SU-DHL-6 (cell line): ENCODE data around the gene SEBOX.

Source experiments
- EZH2phosphoT487 ChIP-seq: fragments of 200-600 bp; sonication (generic), shearing (Covaris generic); conservative IDR thresholded peaks from 2 replicates; pipeline ENCODE4 v1.6.1; 2018; ENCODE audit warnings: mild to moderate bottlenecking, antibody characterized with exemption, low read length, moderate library complexity, mixed read lengths
- TF ChIP-seq, protein P1 (sequence below): fragments of 200-600 bp; sonication (generic); IDR thresholded peaks from one replicate; pipeline ENCODE4 v1.5.1; 2017; ENCODE audit warnings: antibody characterized with exemption, mild to moderate bottlenecking, low read length, moderate library complexity; ENCODE audit not compliant: insufficient read depth, poor library complexity, severe bottlenecking

DNA sequence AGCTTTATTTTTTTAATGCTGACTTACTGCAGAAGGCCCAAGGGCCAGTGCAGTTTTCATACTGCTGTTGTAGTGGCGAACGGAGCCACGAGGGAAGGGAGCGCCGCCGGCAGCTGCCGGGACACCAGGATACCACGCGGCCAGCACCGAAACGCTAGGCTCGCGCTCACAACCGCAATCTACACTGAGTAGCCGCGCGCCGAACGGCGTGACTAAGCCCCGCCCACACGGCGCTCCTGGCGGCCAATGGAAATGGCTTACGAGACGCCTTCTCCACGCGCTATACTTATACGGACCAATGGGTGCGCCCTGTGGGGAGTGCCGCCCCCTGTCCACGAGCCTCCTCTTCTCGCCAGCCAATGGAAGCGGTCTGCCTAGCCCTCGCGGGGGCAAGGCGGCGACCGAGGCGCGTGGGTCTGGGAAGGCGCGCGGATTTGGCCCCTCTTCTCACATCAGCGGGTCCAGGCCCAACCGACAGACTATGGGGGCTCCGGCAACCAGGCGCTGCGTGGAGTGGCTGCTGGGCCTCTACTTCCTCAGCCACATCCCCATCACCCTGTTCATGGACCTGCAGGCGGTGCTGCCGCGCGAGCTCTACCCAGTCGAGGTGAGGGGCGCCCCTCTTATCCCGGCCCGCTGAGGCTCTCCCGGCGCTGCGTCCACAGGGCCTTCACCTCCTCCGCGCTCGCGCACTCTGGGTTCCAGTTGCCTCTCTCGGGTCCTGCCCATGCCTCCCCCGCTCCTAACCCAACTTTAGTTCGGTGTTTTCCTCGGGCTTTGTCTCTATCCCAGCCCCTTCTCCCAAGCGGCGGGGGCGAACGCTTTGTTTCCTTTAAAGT lies 46.0 kb downstream of the SEBOX start, which contains the start of gene TMEM97:
- no peak for TF ChIP-seq EZH2phosphoT487
- TF ChIP-seq, protein P1, sequence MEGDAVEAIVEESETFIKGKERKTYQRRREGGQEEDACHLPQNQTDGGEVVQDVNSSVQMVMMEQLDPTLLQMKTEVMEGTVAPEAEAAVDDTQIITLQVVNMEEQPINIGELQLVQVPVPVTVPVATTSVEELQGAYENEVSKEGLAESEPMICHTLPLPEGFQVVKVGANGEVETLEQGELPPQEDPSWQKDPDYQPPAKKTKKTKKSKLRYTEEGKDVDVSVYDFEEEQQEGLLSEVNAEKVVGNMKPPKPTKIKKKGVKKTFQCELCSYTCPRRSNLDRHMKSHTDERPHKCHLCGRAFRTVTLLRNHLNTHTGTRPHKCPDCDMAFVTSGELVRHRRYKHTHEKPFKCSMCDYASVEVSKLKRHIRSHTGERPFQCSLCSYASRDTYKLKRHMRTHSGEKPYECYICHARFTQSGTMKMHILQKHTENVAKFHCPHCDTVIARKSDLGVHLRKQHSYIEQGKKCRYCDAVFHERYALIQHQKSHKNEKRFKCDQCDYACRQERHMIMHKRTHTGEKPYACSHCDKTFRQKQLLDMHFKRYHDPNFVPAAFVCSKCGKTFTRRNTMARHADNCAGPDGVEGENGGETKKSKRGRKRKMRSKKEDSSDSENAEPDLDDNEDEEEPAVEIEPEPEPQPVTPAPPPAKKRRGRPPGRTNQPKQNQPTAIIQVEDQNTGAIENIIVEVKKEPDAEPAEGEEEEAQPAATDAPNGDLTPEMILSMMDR, result no peak
